H9 (cell line): ENCODE measurements around the gene AGMO. TPM values are rescaled to one million over a fixed set of nuclear protein-coding genes. Genes with fewer than 3 reads are reported as not detected.

Experiments
- DNase-seq: peaks from one replicate; pipeline ENCODE4 v3.0.0-alpha.2; 2017
- H2AFZ ChIP-seq: one replicate; pipeline ENCODE4 v1.6.1; 2013; ENCODE audit warnings: mild to moderate bottlenecking, low read length, control low read depth, moderate library complexity
- H2AK5ac ChIP-seq: 2 replicates; pipeline ENCODE4 v1.6.1; 2013; ENCODE audit warnings: low read length, control low read depth, mixed read lengths; ENCODE audit not compliant: insufficient read length
- H2BK120ac ChIP-seq: one replicate; pipeline ENCODE4 v1.6.1; 2013; ENCODE audit warnings: low read depth, mild to moderate bottlenecking, low read length, control low read depth, inconsistent platforms; ENCODE audit not compliant: poor library complexity, severe bottlenecking
- H2BK12ac ChIP-seq: 2 replicates; pipeline ENCODE4 v1.6.1; 2013; ENCODE audit warnings: low read length, control low read depth, mixed read lengths, low read depth; ENCODE audit not compliant: insufficient read length
- H2BK15ac ChIP-seq: 2 replicates; pipeline ENCODE4 v1.6.1; 2013; ENCODE audit warnings: low read depth, low read length, control low read depth
- H2BK20ac ChIP-seq: one replicate; pipeline ENCODE4 v1.6.1; 2013; ENCODE audit warnings: low read depth, mild to moderate bottlenecking, low read length, control low read depth, inconsistent platforms; ENCODE audit not compliant: poor library complexity, severe bottlenecking
- H2BK5ac ChIP-seq: 2 replicates; pipeline ENCODE4 v1.6.1; 2013; ENCODE audit warnings: low read length, control low read depth, mixed read lengths; ENCODE audit not compliant: insufficient read length
- H3K14ac ChIP-seq: 2 replicates; pipeline ENCODE4 v1.6.1; 2013; ENCODE audit warnings: low read length, control low read depth; ENCODE audit not compliant: insufficient read depth
- H3K18ac ChIP-seq: 2 replicates; pipeline ENCODE4 v1.6.1; 2013; ENCODE audit warnings: low read depth, mild to moderate bottlenecking, mixed read lengths, low read length, control low read depth; ENCODE audit not compliant: insufficient read length
- H3K23ac ChIP-seq: 2 replicates; pipeline ENCODE4 v1.6.1; 2013; ENCODE audit warnings: low read length, control low read depth, mixed read lengths, low read depth; ENCODE audit not compliant: insufficient read length
- H3K23me2 ChIP-seq: 2 replicates; pipeline ENCODE4 v1.6.1; 2013; ENCODE audit warnings: low read depth, mild to moderate bottlenecking, mixed read lengths, low read length, control low read depth; ENCODE audit not compliant: insufficient read length, poor library complexity, severe bottlenecking
- H3K27ac ChIP-seq: 2 replicates; pipeline ENCODE4 v1.5.1; 2013; ENCODE audit warnings: low read length, control low read depth, mixed read lengths, low read depth; ENCODE audit not compliant: insufficient read length
- H3K27me3 ChIP-seq: 2 replicates; pipeline ENCODE4 v1.6.1; 2013; ENCODE audit warnings: low read length, control low read depth, inconsistent platforms; ENCODE audit not compliant: insufficient read depth
- H3K4ac ChIP-seq: 2 replicates; pipeline ENCODE4 v1.6.1; 2013; ENCODE audit warnings: low read depth, mild to moderate bottlenecking, control low read depth, inconsistent platforms, low read length, moderate library complexity
- H3K4me1 ChIP-seq: 2 replicates; pipeline ENCODE4 v1.6.1; 2013; ENCODE audit warnings: low read length, control low read depth, inconsistent platforms; ENCODE audit not compliant: insufficient read depth
- H3K4me2 ChIP-seq: 2 replicates; pipeline ENCODE4 v1.6.1; 2013; ENCODE audit warnings: low read length, control low read depth, mixed read lengths; ENCODE audit not compliant: insufficient read length, insufficient read depth
- H3K56ac ChIP-seq: 2 replicates; pipeline ENCODE4 v1.6.1; 2013; ENCODE audit warnings: low read depth, mild to moderate bottlenecking, mixed read lengths, low read length, control low read depth; ENCODE audit not compliant: insufficient read length
- H3K79me1 ChIP-seq: 2 replicates; pipeline ENCODE4 v1.6.1; 2013; ENCODE audit warnings: low read depth, mild to moderate bottlenecking, moderate library complexity, low read length, control low read depth, inconsistent platforms; ENCODE audit not compliant: insufficient read depth, poor library complexity, severe bottlenecking
- H3K79me2 ChIP-seq: 2 replicates; pipeline ENCODE4 v1.6.1; 2013; ENCODE audit warnings: low read length, control low read depth, inconsistent platforms; ENCODE audit not compliant: insufficient read depth
- H3K9ac ChIP-seq: 2 replicates; pipeline ENCODE4 v1.6.1; 2013; ENCODE audit warnings: low read length, control low read depth, mixed read lengths; ENCODE audit not compliant: insufficient read length; ENCODE audit errors: extremely low read depth
- H3K9me3 ChIP-seq: one replicate; pipeline ENCODE4 v1.6.1; 2013; ENCODE audit warnings: low read depth, low read length, inconsistent platforms; ENCODE audit not compliant: control insufficient read depth
- H3T11ph ChIP-seq: one replicate; pipeline ENCODE4 v1.6.1; 2013; ENCODE audit warnings: mild to moderate bottlenecking, low read length, control low read depth, inconsistent platforms
- H4K20me1 ChIP-seq: one replicate; pipeline ENCODE4 v1.6.1; 2013; ENCODE audit not compliant: control insufficient read depth, insufficient read length, insufficient read depth
- H4K5ac ChIP-seq: 2 replicates; pipeline ENCODE4 v1.6.1; 2013; ENCODE audit warnings: low read depth, mild to moderate bottlenecking, mixed read lengths, low read length, control low read depth; ENCODE audit not compliant: insufficient read length
- H4K8ac ChIP-seq: replicated peaks from 2 replicates; pipeline ENCODE4 v1.6.1; 2013; ENCODE audit warnings: low read length, control low read depth, mixed read lengths, low read depth; ENCODE audit not compliant: insufficient read length
- H4K91ac ChIP-seq: 2 replicates; pipeline ENCODE4 v1.6.1; 2013; ENCODE audit warnings: low read depth, mild to moderate bottlenecking, moderate library complexity, mixed read lengths, low read length, control low read depth; ENCODE audit not compliant: insufficient read length
- H3K27ac Mint-ChIP-seq, 3 experiments: 2 replicates in 2 of 3; 3 replicates in 1 of 3; pipeline ENCODE4 v1.8.0; 2020 to 2021; ENCODE audit warnings: mixed read lengths in 3 of 3, mild to moderate bottlenecking in 1 of 3, moderate library complexity in 1 of 3
- H3K27me3 Mint-ChIP-seq: 2 replicates; pipeline ENCODE4 v1.8.0; 2021; ENCODE audit warnings: low read depth, mild to moderate bottlenecking, moderate library complexity, mixed read lengths
- H3K36me3 Mint-ChIP-seq, 3 experiments: 2 replicates in 2 of 3; 3 replicates in 1 of 3; pipeline ENCODE4 v1.8.0; 2020 to 2021; ENCODE audit warnings: low read depth in 3 of 3, mixed read lengths in 3 of 3; ENCODE audit not compliant: insufficient read depth in 1 of 3
- H3K4me1 Mint-ChIP-seq, 2 experiments: 2 replicates each; pipeline ENCODE4 v1.8.0; 2020; ENCODE audit warnings: mixed read lengths in 2 of 2
- H3K4me3 Mint-ChIP-seq, 2 experiments: 2 replicates in 1 of 2; 3 replicates in 1 of 2; pipeline ENCODE4 v1.8.0; 2020 to 2021; ENCODE audit warnings: mild to moderate bottlenecking in 2 of 2, mixed read lengths in 2 of 2, moderate library complexity in 1 of 2
- H3K9me3 Mint-ChIP-seq, 2 experiments: 2 replicates in 1 of 2; 3 replicates in 1 of 2; pipeline ENCODE4 v1.8.0; 2020; ENCODE audit warnings: mild to moderate bottlenecking in 2 of 2, mixed read lengths in 2 of 2, moderate library complexity in 1 of 2
- CTCF ChIP-seq: fragments of 200-600 bp; sonication (generic); conservative IDR thresholded peaks from 3 replicates; pipeline ENCODE4 v1.8.0; 2021; ENCODE audit warnings: antibody characterized with exemption, mild to moderate bottlenecking
- WGBS: extraction: QIAGEN DNeasy Blood & Tissue Kit; methylation state at CpG from one replicate; pipeline ENCODE4 v1.1.7; 2013; ENCODE audit warnings: missing lambda C conversion rate, low lambda C conversion rate, mixed read lengths; ENCODE audit not compliant: insufficient read length; ENCODE audit errors: extremely low coverage; 5-methylcytosine and 5-hydroxymethylcytosine counted together
- total RNA-seq: library from RNA; stranded (reverse); gene quantifications from 2 replicates; pipeline ENCODE4 v1.2.1, GENCODE V29; 2021

Gene AGMO
- total RNA-seq, 1 experiment from 2014 or later: 0.70 TPM

DNA sequence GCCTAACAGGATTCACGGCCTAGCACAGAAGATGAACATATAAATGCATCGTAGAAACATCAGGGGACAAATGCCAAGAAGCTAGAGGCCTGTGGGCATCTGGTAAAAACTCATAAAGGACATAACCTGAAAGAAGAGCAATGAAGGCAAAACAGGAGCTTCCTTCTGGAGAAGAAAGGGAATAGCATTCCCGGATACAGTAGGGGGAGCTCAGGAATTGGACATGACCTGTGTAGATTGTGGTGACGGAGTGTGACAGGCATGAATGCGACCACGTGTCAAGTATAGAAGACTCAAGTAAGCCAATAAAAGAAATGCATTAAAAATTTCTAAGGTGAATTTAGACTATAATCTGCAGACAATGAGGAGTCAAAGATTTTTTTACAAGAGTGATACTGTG lies 270.1 kb downstream of the AGMO start:
- no peak overlapping the region for H3K56ac ChIP-seq
- no peaks in the 10 kb centered on the region for H4K20me1 ChIP-seq
- TF ChIP-seq CTCF: no peak; the same call in 2 of the 3 replicates
- H3K27ac Mint-ChIP-seq: peak overlapping the region in 1 of 3 experiments; percentile 67; a peak in 1 of 7 replicates
- no peak overlapping the region for H3K23ac ChIP-seq
- no peaks in the 10 kb centered on the region for H3K79me1 ChIP-seq
- no peak overlapping the region for H2BK5ac ChIP-seq
- H2BK120ac ChIP-seq: no peak overlapping the region
- no peak overlapping the region for H3K18ac ChIP-seq
- H2BK12ac ChIP-seq: no peak overlapping the region
- H3T11ph ChIP-seq: no peak overlapping the region
- no peak overlapping the region for H4K91ac ChIP-seq
- no peak overlapping the region for H2BK20ac ChIP-seq
- H3K27ac ChIP-seq: no peak overlapping the region
- no CpG with 5 or more reads among the region's 6 CpGs for WGBS
- no peaks in the 10 kb centered on the region for H3K9me3 ChIP-seq
- no peaks in the 10 kb centered on the region for H3K36me3 Mint-ChIP-seq
- no peak overlapping the region for H3K4me3 Mint-ChIP-seq
- DNase-seq: no peak
- H4K8ac ChIP-seq: no peak overlapping the region
- H3K27me3 ChIP-seq: no peaks in the 10 kb centered on the region
- no peak overlapping the region for H3K4me2 ChIP-seq
- no peaks in the 10 kb centered on the region for H3K27me3 Mint-ChIP-seq
- no peak overlapping the region for H3K9ac ChIP-seq
- no peaks in the 10 kb centered on the region for H3K9me3 Mint-ChIP-seq
- no peak overlapping the region for H2AFZ ChIP-seq
- H2AK5ac ChIP-seq: no peak overlapping the region
- H3K4me1 Mint-ChIP-seq: no peaks in the 10 kb centered on the region
- H3K4me1 ChIP-seq: no peaks in the 10 kb centered on the region
- no peaks in the 10 kb centered on the region for H3K23me2 ChIP-seq
- H4K5ac ChIP-seq: no peak overlapping the region
- H3K79me2 ChIP-seq: no peaks in the 10 kb centered on the region
- no peak overlapping the region for H2BK15ac ChIP-seq
- no peak overlapping the region for H3K4ac ChIP-seq
- H3K14ac ChIP-seq: no peak overlapping the region
